Measurements from ENCODE around the gene ANTXR2. TPM values are rescaled to one million over a fixed set of nuclear protein-coding genes. Genes with fewer than 3 reads are reported as not detected.

Gene ANTXR2
- total and polyA plus RNA-seq, 2 of the 8 experiments (the other 6 are each of a cell fraction or from before 2014, with no cell fraction given), result 1.1 to 7.5 TPM

- TF ChIP-seq KDM4A (IDR thresholded peaks at IDR 0.05; ENCODE audit: low read depth, low read length, severe bottlenecking) (no peak), EP300 (IDR thresholded peaks at IDR 0.05; ENCODE audit: borderline replicate concordance in 1 of 2, low read depth in 2 of 2, low read length in 2 of 2) (no peak), GTF2F1 (IDR thresholded peaks at IDR 0.05; ENCODE audit: borderline replicate concordance, low read depth, low read length) (no peak), SIX5 (IDR thresholded peaks at IDR 0.05; ENCODE audit: low read depth, low read length) (no peak), CBX5 (IDR thresholded peaks at IDR 0.05; ENCODE audit: low read depth, low read length) (no peak), MAFK (IDR thresholded peaks at IDR 0.05; ENCODE audit: low read depth, low read length) (no peak), ZNF274 (IDR thresholded peaks at IDR 0.05; ENCODE audit: borderline replicate concordance, extremely low read depth, low read length) (no peak), JUN (IDR thresholded peaks at IDR 0.05; ENCODE audit: low read depth, low read length) (no peak), CREB1 (IDR thresholded peaks at IDR 0.05) (no peak), BCL11A (IDR thresholded peaks at IDR 0.05; ENCODE audit: low read depth in 2 of 2, low read length in 2 of 2) (no peak), ATF2 (IDR thresholded peaks at IDR 0.05; ENCODE audit: low read length) (no peak), ASH2L (IDR thresholded peaks at IDR 0.05; ENCODE audit: low read length) (no peak)
- peaks cover 0 to 7% (median 0%) of the 10 kb centered on the region in 4 experiments; a peak in 2 of 7 replicates for H3K27me3 ChIP-seq (replicated peaks in 1 of 4; ENCODE audit: control insufficient read depth in 3 of 4, extremely low read depth in 1 of 4, insufficient read depth in 3 of 4, low read length in 3 of 4)
- H4K91ac ChIP-seq (replicated peaks; ENCODE audit: insufficient read length, low read length), result no peak overlapping the region
- H3K4me1 ChIP-seq (replicated peaks in 1 of 4; ENCODE audit: control insufficient read depth in 3 of 4, insufficient read depth in 4 of 4, low read length in 3 of 4), result peaks cover 0 to 3% (median 1%) of the 10 kb centered on the region in 4 experiments; a peak in 3 of 7 replicates
- no peak overlapping the region for H3K9ac ChIP-seq (replicated peaks in 1 of 4; ENCODE audit: extremely low read depth in 1 of 4, low read depth in 3 of 4, low read length in 3 of 4)
- H3K79me1 ChIP-seq (ENCODE audit: low read depth, low read length), result no peaks in the 10 kb centered on the region
- H3K18ac ChIP-seq (ENCODE audit: extremely low read depth, low read length), result no peak overlapping the region
- DNase-seq (ENCODE audit: low read depth in 1 of 2, low spot score in 2 of 2) (no peak), FAIRE-seq (no peak)
- H4K20me1 ChIP-seq (replicated peaks in 1 of 2; ENCODE audit: control insufficient read depth in 1 of 2, insufficient read depth in 2 of 2, low read length in 2 of 2), result no peaks in the 10 kb centered on the region
- H2BK5ac ChIP-seq (ENCODE audit: low read depth, low read length), result no peak overlapping the region
- no peak overlapping the region for H2BK20ac ChIP-seq (ENCODE audit: low read length)
- no peaks in the 10 kb centered on the region for H3K36me3 ChIP-seq (ENCODE audit: control insufficient read depth in 2 of 4, insufficient read depth in 4 of 4, low read length in 3 of 4)
- POLR2A ChIA-PET (ENCODE audit: partially characterized antibody), result no interaction called here
- no peak overlapping the region for H2AK5ac ChIP-seq (ENCODE audit: low read depth, low read length)
- H3K4ac ChIP-seq (replicated peaks; ENCODE audit: insufficient read length, low read depth, low read length), result no peak overlapping the region
- no peaks in the 10 kb centered on the region; a peak in 1 of 4 replicates for H3K9me3 ChIP-seq (ENCODE audit: insufficient read depth in 2 of 2, low read depth in 1 of 2, low read length in 1 of 2)
- no peak overlapping the region for H3K56ac ChIP-seq (replicated peaks; ENCODE audit: insufficient read length, low read depth, low read length)
- H4K8ac ChIP-seq (ENCODE audit: extremely low read depth, insufficient read depth, low read length), result no peak overlapping the region
- H4K5ac ChIP-seq (ENCODE audit: insufficient read length, low read depth, low read length), result no peak overlapping the region
- CTCF ChIA-PET (ENCODE audit: partially characterized antibody), result no interaction called here
- no peak overlapping the region for H2AFZ ChIP-seq (ENCODE audit: low read length)
- no peak overlapping the region for H3K4me2 ChIP-seq (ENCODE audit: insufficient read depth in 1 of 2, low read depth in 2 of 2, low read length in 2 of 2)
- H3K27ac ChIP-seq (ENCODE audit: low read depth, low read length), result no peak overlapping the region
- no peak overlapping the region for H2BK15ac ChIP-seq (ENCODE audit: low read length)
- H3K4me3 ChIP-seq (ENCODE audit: extremely low read depth in 1 of 4, insufficient read depth in 2 of 4, low read depth in 3 of 4, low read length in 4 of 4), result no peak overlapping the region
- no peak overlapping the region for H2BK120ac ChIP-seq (replicated peaks; ENCODE audit: low read depth, low read length)
- H3K79me2 ChIP-seq (ENCODE audit: control insufficient read depth in 1 of 2, insufficient read depth in 2 of 2, low read length in 2 of 2), result no peaks in the 10 kb centered on the region
- no peak overlapping the region for H3K23ac ChIP-seq (ENCODE audit: insufficient read length)
- H2BK12ac ChIP-seq (ENCODE audit: low read depth, low read length), result no peak overlapping the region
- no peak overlapping the region for H3K14ac ChIP-seq (ENCODE audit: insufficient read length)
- peaks cover 8% of the 10 kb centered on the region; the same call in 1 of the 2 replicates for H3K23me2 ChIP-seq (ENCODE audit: low read depth, low read length)
These were observed 3.1 kb upstream of the ANTXR2 start for GRCh38 chr4:80075995-80076675.

Data from H1 (cell line).